GM12878 (cell line): ENCODE results near the gene GLB1L2. TPM values are rescaled to one million over a fixed set of nuclear protein-coding genes. Genes with fewer than 3 reads are reported as not detected.

Source experiments
- ATAC-seq: fragments of 200-7000 bp; cut with Tn5 transposase; 3 replicates; pipeline ENCODE4 v1.9.1; 2020; ENCODE audit warnings: mild to moderate bottlenecking, moderate library complexity
- BruUV-seq: library from RNA; stranded (reverse); fragments of 400-500 nt; replicated peaks from 2 replicates; lab custom pipeline; 2021; lab: Mats Ljungman, UMichigan
- CTCF ChIA-PET: fragments of 300-600 bp; sonication (Branson Sonifier 250); formaldehyde crosslinking; extraction: SDS; loops from one replicate; lab custom pipeline; 2021; ENCODE audit warnings: inconsistent platforms; lab: Yijun Ruan, JAX
- POLR2A ChIA-PET: fragments of 350-600 bp; formaldehyde crosslinking; extraction: SDS; loops from one replicate; lab custom pipeline; 2021; ENCODE audit warnings: inconsistent platforms; lab: Charles Lee
- RAD21 ChIA-PET: fragments of 300-600 bp; sonication (Branson Sonifier 250); formaldehyde crosslinking; loops from one replicate; lab custom pipeline; 2023; ENCODE audit warnings: antibody characterized with exemption; ENCODE audit not compliant: unreplicated experiment; lab: Charles Lee
- SMC1A ChIA-PET: fragments of 300-600 bp; sonication (Branson Sonifier 250); formaldehyde crosslinking; loops from one replicate; lab custom pipeline; 2023; ENCODE audit not compliant: unreplicated experiment, uncharacterized antibody; lab: Charles Lee
- DNase-seq: peaks from one replicate; pipeline ENCODE4 v3.0.0-alpha.2; 2011; ENCODE audit warnings: low read depth, low spot score
- FAIRE-seq: peaks from 3 replicates; lab custom pipeline; 2011; peaks lifted over from hg19 to GRCh38; lab: Jason Lieb, UNC
- H2AFZ ChIP-seq: 2 replicates; pipeline ENCODE4 v1.6.0; 2011; ENCODE audit warnings: low read depth, low read length, control low read depth; ENCODE audit not compliant: control insufficient read depth
- H3K27ac ChIP-seq: 2 replicates; pipeline ENCODE4 v1.5.1; 2011; ENCODE audit warnings: control low read depth; ENCODE audit not compliant: control insufficient read depth, insufficient read depth
- H3K27me3 ChIP-seq, 2 experiments: replicated peaks in 1 of 2; 2 replicates each; pipeline versions ENCODE4 v1.6.0 to v1.6.1; 2011; ENCODE audit warnings: low read length in 1 of 2; ENCODE audit not compliant: control insufficient read depth in 2 of 2, insufficient read depth in 2 of 2
- H3K36me3 ChIP-seq, 2 experiments: 2 replicates each; pipeline ENCODE4 v1.5.1; 2011; ENCODE audit warnings: low read length in 1 of 2; ENCODE audit not compliant: control insufficient read depth in 2 of 2, insufficient read depth in 2 of 2
- H3K4me1 ChIP-seq: 2 replicates; pipeline ENCODE4 v1.6.1; 2011; ENCODE audit warnings: mild to moderate bottlenecking, low read length, moderate library complexity, mixed read lengths; ENCODE audit not compliant: control insufficient read depth, insufficient read depth
- H3K4me2 ChIP-seq: 2 replicates; pipeline ENCODE4 v1.6.0; 2011; ENCODE audit warnings: control low read depth; ENCODE audit not compliant: control insufficient read depth, insufficient read depth
- H3K4me3 ChIP-seq: fragments of 200-600 bp; sonication (generic); 2 replicates; pipeline ENCODE4 v1.5.1; 2016
- H3K79me2 ChIP-seq: 2 replicates; pipeline ENCODE4 v1.6.0; 2011; ENCODE audit warnings: low read length; ENCODE audit not compliant: control insufficient read depth, insufficient read depth
- H3K9ac ChIP-seq: 2 replicates; pipeline ENCODE4 v1.8.0; 2011; ENCODE audit warnings: low read length, control low read depth, mixed read lengths; ENCODE audit not compliant: control insufficient read depth, insufficient read depth
- H3K9me3 ChIP-seq: replicated peaks from 3 replicates; pipeline ENCODE4 v1.5.1; 2011; ENCODE audit warnings: mild to moderate bottlenecking, low read length; ENCODE audit not compliant: control insufficient read depth, insufficient read depth
- H4K20me1 ChIP-seq: 2 replicates; pipeline ENCODE4 v1.6.0; 2011; ENCODE audit not compliant: control insufficient read depth, insufficient read depth
- BACH1 ChIP-seq: fragments of 450-650 bp; IDR thresholded peaks from 2 replicates; pipeline ENCODE4 v1.6.1; 2017; ENCODE audit warnings: mild to moderate bottlenecking, borderline replicate concordance
- CEBPZ ChIP-seq: fragments of 150-350 bp; IDR thresholded peaks from 2 replicates; pipeline ENCODE4 v1.6.1; 2016; ENCODE audit warnings: low read depth, low read length
- CHD1 ChIP-seq: IDR thresholded peaks from 2 replicates; pipeline ENCODE4 v1.6.1; 2012; ENCODE audit warnings: low read depth, low read length, improper control_type of control experiment
- EED ChIP-seq: sonication (generic); IDR thresholded peaks from 2 replicates; pipeline ENCODE4 v1.6.1; 2016; ENCODE audit warnings: antibody characterized with exemption, low read depth
- EZH2 ChIP-seq: IDR thresholded peaks from 2 replicates; pipeline ENCODE4 v1.6.1; 2012; ENCODE audit warnings: low read depth, mild to moderate bottlenecking, control low read depth, inconsistent platforms, low read length, borderline replicate concordance; ENCODE audit not compliant: control insufficient read depth
- FOXK2 ChIP-seq: fragments of 450-650 bp; IDR thresholded peaks from 2 replicates; pipeline ENCODE4 v1.6.1; 2017; ENCODE audit warnings: mild to moderate bottlenecking, moderate library complexity
- HDAC2 ChIP-seq: fragments of 200-600 bp; sonication (generic); IDR thresholded peaks from 2 replicates; pipeline ENCODE4 v1.6.1; 2017
- IRF4 ChIP-seq: IDR thresholded peaks from 2 replicates; pipeline ENCODE4 v1.6.1; 2011; ENCODE audit warnings: low read depth, low read length
- KDM1A ChIP-seq: fragments of 200-600 bp; sonication (generic); IDR thresholded peaks from 2 replicates; pipeline ENCODE4 v1.6.1; 2016; ENCODE audit warnings: borderline replicate concordance
- NFXL1 ChIP-seq: fragments of 450-650 bp; IDR thresholded peaks from 2 replicates; pipeline ENCODE4 v1.6.1; 2017; ENCODE audit warnings: antibody characterized with exemption, mild to moderate bottlenecking, borderline replicate concordance
- NFYB ChIP-seq: IDR thresholded peaks from 2 replicates; pipeline ENCODE4 v1.6.1; 2011; ENCODE audit warnings: low read depth, mild to moderate bottlenecking, low read length, improper control_type of control experiment, moderate library complexity; ENCODE audit not compliant: insufficient read depth
- NR2C1 ChIP-seq: fragments of 450-650 bp; IDR thresholded peaks from 2 replicates; pipeline ENCODE4 v1.6.1; 2017; ENCODE audit warnings: antibody characterized with exemption, mild to moderate bottlenecking, moderate library complexity
- SRF ChIP-seq, 2 experiments: IDR thresholded peaks; 2 replicates each; pipeline ENCODE4 v1.6.1; 2011; ENCODE audit warnings: low read depth in 2 of 2, low read length in 2 of 2, mild to moderate bottlenecking in 1 of 2, moderate library complexity in 1 of 2
- STAT3 ChIP-seq: IDR thresholded peaks from 2 replicates; pipeline ENCODE4 v1.6.1; 2011; ENCODE audit warnings: low read depth, low read length, improper control_type of control experiment
- TBL1XR1 ChIP-seq: IDR thresholded peaks from 2 replicates; pipeline ENCODE4 v1.6.1; 2012; ENCODE audit warnings: low read depth, low read length, improper control_type of control experiment
- TCF12 ChIP-seq: IDR thresholded peaks from 2 replicates; pipeline ENCODE4 v1.6.1; 2011; ENCODE audit warnings: low read depth, mild to moderate bottlenecking, low read length
- TCF3 ChIP-seq: IDR thresholded peaks from 2 replicates; pipeline ENCODE4 v1.6.1; 2012; ENCODE audit warnings: low read depth, mild to moderate bottlenecking, low read length, borderline replicate concordance; ENCODE audit not compliant: insufficient read depth
- ZNF274 ChIP-seq: IDR thresholded peaks from one replicate; pipeline ENCODE4 v1.8.0; 2011; ENCODE audit not compliant: insufficient read length, insufficient read depth
- ZZZ3 ChIP-seq: IDR thresholded peaks from 2 replicates; pipeline ENCODE4 v1.6.1; 2011; ENCODE audit warnings: low read depth; ENCODE audit not compliant: control insufficient read depth, insufficient read length
- WGBS: methylation state at CpG from one replicate; pipeline ENCODE4 v1.1.6; 2016; ENCODE audit warnings: low lambda C conversion rate; ENCODE audit not compliant: insufficient replicate concordance, insufficient coverage; ENCODE audit errors: missing lambda C conversion rate; 5-methylcytosine and 5-hydroxymethylcytosine counted together
- in situ Hi-C: fragments of 300-500 bp; cut with MboI; formaldehyde crosslinking; loops from 9 replicates; pipeline ENCODE4 v1.14.3; 2018; ENCODE audit warnings: mixed read lengths
- intact Hi-C: fragments of 100-400 bp; cut with micrococcal nuclease; formaldehyde crosslinking; loops from one replicate; pipeline ENCODE4 v1.14.2; 2022; ENCODE audit not compliant: unreplicated experiment
- polyA plus RNA-seq, 11 experiments: library from polyadenylated mRNA; depleted of rRNA in 4 of 11; unstranded in 6 of 11; stranded (reverse) in 5 of 11; fragments of >200 nt; fragmentation: Nextera tagmentation in 4 of 11; fragmentation: Illumina TruSeq in 1 of 11; extraction: Ambion mirVana in 4 of 11; extraction: Trizol in 1 of 11; gene quantifications; 1 replicate in 1 of 11; 2 replicates in 10 of 11; pipeline versions ENCODE4 v1.2.1 to v1.2.3, GENCODE V29; 2011 to 2016; ENCODE audit warnings: inconsistent platforms in 2 of 11, missing spikeins in 2 of 11, low read depth in 1 of 11
- total RNA-seq, 4 experiments: library from RNA; depleted of rRNA in 3 of 4; stranded (reverse); fragments of >200 nt in 3 of 4; fragmentation: Illumina TruSeq in 1 of 4; extraction: Trizol in 1 of 4; gene quantifications; 2 replicates each; pipeline versions ENCODE4 v1.2.1 to v1.2.3, GENCODE V29; 2013 to 2021
- TF ChIP-seq, protein P1 (sequence below): fragments of 450-650 bp; conservative IDR thresholded peaks from 2 replicates; pipeline ENCODE4 v1.6.1; 2017; ENCODE audit warnings: mild to moderate bottlenecking, moderate library complexity

The GLB1L2 gene
- total and polyA plus RNA-seq, 10 of the 15 experiments (the other 5 are each of a cell fraction or from before 2014, with no cell fraction given) = 0.04 to 0.85 (median 0.49) TPM

DNA sequence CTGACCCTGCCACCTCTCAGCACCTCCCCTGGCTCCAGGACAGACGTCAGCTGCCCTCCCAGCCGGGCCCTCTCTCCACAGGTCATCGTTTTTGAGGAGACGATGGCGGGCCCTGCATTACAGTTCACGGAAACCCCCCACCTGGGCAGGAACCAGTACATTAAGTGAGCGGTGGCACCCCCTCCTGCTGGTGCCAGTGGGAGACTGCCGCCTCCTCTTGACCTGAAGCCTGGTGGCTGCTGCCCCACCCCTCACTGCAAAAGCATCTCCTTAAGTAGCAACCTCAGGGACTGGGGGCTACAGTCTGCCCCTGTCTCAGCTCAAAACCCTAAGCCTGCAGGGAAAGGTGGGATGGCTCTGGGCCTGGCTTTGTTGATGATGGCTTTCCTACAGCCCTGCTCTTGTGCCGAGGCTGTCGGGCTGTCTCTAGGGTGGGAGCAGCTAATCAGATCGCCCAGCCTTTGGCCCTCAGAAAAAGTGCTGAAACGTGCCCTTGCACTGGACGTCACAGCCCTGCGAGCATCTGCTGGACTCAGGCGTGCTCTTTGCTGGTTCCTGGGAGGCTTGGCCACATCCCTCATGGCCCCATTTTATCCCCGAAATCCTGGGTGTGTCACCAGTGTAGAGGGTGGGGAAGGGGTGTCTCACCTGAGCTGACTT lies 43.2 kb downstream of the GLB1L2 start:
- Histone ChIP-seq H3K4me1 (no peaks in the 10 kb centered on the region), H3K4me2 (no peak overlapping the region), H3K4me3 (no peak overlapping the region), H3K36me3 (no peaks in the 10 kb centered on the region), H3K79me2 (no peaks in the 10 kb centered on the region)
- RAD21 ChIA-PET = no interaction called here
- CTCF ChIA-PET = no interaction called here
- no TSS peak for BruUV-seq
- in situ Hi-C loops = no loop called here
- intact Hi-C loops = no loop called here
- SMC1A ChIA-PET = no interaction called here
- TF ChIP-seq KDM1A (no peak), FOXK2 (no peak), TCF12 (no peak), CEBPZ (no peak), NFYB (no peak), IRF4 (no peak), CHD1 (no peak), BACH1 (no peak), EZH2 (no peak), TCF3 (no peak), NR2C1 (no peak), ZNF274 (no peak), ZZZ3 (no peak), HDAC2 (no peak), STAT3 (no peak), EED (no peak), SRF (IDR thresholded peaks at IDR 0.05; ENCODE audit: low read depth in 2 of 2, low read length in 2 of 2) (no peak), NFXL1 (no peak), TBL1XR1 (no peak)
- TF ChIP-seq, protein P1, sequence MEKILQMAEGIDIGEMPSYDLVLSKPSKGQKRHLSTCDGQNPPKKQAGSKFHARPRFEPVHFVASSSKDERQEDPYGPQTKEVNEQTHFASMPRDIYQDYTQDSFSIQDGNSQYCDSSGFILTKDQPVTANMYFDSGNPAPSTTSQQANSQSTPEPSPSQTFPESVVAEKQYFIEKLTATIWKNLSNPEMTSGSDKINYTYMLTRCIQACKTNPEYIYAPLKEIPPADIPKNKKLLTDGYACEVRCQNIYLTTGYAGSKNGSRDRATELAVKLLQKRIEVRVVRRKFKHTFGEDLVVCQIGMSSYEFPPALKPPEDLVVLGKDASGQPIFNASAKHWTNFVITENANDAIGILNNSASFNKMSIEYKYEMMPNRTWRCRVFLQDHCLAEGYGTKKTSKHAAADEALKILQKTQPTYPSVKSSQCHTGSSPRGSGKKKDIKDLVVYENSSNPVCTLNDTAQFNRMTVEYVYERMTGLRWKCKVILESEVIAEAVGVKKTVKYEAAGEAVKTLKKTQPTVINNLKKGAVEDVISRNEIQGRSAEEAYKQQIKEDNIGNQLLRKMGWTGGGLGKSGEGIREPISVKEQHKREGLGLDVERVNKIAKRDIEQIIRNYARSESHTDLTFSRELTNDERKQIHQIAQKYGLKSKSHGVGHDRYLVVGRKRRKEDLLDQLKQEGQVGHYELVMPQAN = no peak
- TF ChIP-seq, all 136 proteins: peak for 0
- ATAC-seq (no peak), DNase-seq (no peak), FAIRE-seq (no peak)
- POLR2A ChIA-PET = no interaction called here
- no peak overlapping the region for H3K27ac ChIP-seq
- no peaks in the 10 kb centered on the region for H4K20me1 ChIP-seq
- no peak overlapping the region for H3K9ac ChIP-seq
- peaks cover 0 to 5% of the 10 kb centered on the region in 2 experiments; a peak in 3 of 4 replicates for H3K27me3 ChIP-seq
- WGBS = 17% methylated on average over 13 of the region's 16 CpGs
- no peaks in the 10 kb centered on the region; the same call in 2 of the 3 replicates for H3K9me3 ChIP-seq
- no peak overlapping the region for H2AFZ ChIP-seq
